Stimulated activated CD8-positive, alpha-beta memory T cell treated with anti-CD3 and anti-CD28 coated beads, Interleukin-15, amount 100 ng/mL, for 4 hours (primary cell): ENCODE results near the gene RHBDL3.
"Not testable (repeated sequence)": the region's sequence is repeated elsewhere in the genome, so short reads cannot be mapped to it uniquely, and the experiment has no call there.

ENCODE experiments used
- DNase-seq, 2 donors: peaks; one replicate each; pipeline ENCODE4 v3.0.0-alpha.2; 2020; ENCODE audit warnings: low read depth in 2 of 2

Gene RHBDL3

GRCh38 chr17:32323811-32324491 is 58.3 kb downstream of the RHBDL3 start:
- DNase-seq = no peak

GRCh38 chr17:32327911-32328310 is 62.3 kb downstream of the RHBDL3 start:
- no peak for DNase-seq

- no peak for DNase-seq
Observed at GRCh38 chr17:32330147-32330546, 64.5 kb downstream of the RHBDL3 start.

DNA sequence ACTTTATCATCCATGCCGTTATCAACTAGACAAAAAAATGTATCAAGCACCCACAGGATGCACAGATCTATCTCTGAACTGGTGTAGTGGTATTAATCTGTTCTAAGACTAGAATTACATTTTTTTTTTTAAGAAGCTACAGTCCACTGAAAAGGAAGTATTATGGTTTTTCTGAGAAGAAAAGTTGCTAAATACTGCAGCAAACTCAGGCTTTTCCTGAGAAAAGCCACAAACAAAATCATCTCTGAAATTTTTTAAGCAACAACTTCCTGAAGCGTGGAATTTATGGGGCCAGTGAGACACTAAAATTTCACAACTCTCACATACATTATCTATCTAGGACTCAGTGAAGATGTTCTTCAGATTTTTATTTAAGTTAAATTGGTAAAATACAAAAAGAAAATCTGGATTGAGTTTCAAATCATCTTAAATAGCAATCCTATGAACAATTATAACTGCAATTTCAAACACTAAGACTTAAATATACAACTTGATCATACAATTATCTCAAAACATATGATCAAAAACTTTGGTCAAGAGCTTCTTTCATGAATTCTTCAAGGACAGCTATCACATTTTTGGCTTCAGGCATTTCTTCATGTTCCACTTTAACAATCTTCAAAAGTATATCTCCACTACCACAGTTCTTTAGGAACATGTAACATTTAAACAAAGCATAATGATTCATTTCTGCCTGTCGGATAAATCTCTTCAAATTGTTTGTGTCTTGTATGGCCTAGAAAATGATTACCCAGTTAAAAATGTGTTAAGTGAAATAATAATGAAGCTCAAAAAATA is 65.8 kb downstream of the RHBDL3 start:
- no peak for DNase-seq

GRCh38 chr17:32333187-32333586 is 67.6 kb downstream of the RHBDL3 start:
- no peak for DNase-seq

GRCh38 chr17:32335046-32335445 is 69.4 kb downstream of the RHBDL3 start:
- DNase-seq = no peak

DNA sequence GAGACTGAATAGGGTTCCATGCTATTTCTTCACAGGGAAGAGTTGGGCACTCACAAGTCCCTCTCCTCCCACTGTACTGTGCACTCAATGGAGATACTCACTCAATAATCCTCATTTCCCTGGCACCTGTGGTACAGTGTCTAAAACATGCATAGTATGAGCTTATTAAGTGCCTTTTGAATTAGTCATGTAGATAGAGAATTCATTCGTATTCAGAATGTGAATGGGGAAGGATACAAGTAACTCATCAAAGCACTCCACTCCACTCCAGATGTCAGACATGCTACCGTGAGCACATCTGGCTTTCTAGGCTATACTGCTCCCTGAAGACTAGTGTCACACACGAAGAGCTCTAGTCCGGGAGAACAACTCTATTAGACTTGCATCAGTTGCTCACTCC is 70.1 kb downstream of the RHBDL3 start:
- no peak for DNase-seq

- no peak for DNase-seq
Observed at GRCh38 chr17:32341141-32341856, 75.7 kb downstream of the RHBDL3 start.

GRCh38 chr17:32341857-32342602 is 76.4 kb downstream of the RHBDL3 start, which contains the start of gene C17orf75:
Gene C17orf75 (minus strand): TSS chr17:32342173. CDS start chr17:32342139, 34 bp downstream.
- peak; percentile 59 to 62 for DNase-seq

GRCh38 chr17:32342603-32343325 is 77.1 kb downstream of the RHBDL3 start:
- DNase-seq = no peak

DNA sequence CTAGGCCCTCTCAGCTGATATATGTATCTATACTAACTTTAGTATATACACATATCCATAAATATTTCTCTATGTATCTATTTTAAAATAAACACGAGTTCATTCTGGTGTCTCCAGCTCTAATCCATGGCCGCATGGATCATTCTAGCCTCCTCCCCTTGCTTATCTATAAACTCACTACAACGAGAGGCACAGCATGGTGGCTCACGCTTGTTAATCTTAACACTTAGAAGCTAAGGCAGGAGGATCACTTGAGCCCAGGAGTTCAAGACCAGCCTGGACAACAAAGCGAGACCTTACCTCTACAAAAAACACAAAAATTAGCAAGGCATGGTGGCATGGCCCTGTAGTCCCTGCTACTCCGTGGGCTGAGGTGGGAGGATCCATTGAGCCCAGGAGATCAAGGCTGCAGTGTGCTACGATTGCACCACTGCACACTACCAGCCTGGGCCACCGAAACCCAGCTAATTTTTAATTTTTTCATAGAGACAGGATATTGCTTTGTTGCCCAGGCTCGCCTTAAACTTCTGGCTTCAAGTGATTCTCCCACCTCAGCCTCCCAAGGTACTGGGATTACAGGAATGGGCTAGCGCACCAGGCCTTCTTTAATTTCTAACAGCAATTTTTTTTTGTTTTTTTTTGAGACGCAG is 80.4 kb downstream of the RHBDL3 start:
- DNase-seq = no peak

- no peak for DNase-seq
Observed at GRCh38 chr17:32348483-32348800, 82.8 kb downstream of the RHBDL3 start.

DNA sequence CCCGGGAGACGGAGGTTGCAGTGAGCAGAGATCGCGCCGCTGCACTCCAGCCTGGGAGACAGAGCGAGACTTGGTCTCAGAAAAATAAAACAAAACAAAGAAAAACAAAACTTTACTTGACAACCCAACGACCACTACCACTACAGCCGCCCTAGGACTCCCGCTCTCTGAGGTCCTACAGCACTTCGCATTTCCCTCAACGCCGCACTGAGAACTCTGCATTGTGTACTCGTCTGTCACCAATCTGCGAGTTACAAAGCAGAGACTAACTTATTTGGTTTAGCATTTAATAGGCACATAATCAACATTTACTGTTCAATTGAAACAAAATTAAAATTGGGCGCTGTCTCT is 83.8 kb downstream of the RHBDL3 start:
- no peak for DNase-seq

DNA sequence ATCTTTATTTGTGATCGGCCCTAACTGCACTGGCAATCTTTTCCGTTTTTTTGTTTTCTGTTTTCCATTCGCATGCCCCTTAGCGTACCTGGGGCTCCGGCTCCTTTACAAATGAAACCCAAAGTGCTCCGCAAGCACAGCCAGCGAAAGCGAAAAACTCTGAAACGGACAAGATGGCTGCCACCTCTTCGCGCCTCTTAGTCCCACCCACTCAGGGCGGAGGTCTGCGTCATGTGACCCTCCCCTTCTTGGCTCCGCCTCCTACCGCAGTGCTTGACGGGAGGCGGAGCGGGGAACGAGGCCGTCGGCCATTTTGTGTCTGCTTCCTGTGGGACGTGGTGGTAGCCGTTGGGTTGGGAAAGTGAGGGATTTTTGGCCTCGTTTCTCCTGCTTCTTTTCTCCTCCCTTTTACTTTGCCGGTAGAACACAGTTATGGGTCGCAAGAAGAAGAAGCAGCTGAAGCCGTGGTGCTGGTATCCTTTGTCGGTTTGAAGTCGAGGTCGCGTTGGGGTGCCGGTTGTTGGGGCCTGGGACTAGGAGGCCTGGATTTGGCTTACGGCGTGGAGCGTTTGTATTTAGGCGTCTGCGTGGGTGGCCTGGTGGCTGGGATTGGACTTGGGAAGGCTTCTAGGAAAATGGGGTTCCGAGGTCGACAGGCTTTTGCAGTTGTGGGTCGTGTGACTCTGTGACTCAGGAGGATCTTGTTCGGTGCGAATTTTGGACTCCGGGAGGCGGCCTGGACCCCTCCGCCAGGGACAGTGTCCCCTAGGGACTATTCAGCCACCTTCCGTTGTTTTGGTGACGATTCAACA is 84.4 kb downstream of the RHBDL3 start, which contains the start of gene ZNF207:
ZNF207 (plus strand) TSS at position 304 of the 812 bp plus-strand sequence; CDS start at position 433, 129 bp downstream.
- DNase-seq = peak; percentile 86 to 90

DNA sequence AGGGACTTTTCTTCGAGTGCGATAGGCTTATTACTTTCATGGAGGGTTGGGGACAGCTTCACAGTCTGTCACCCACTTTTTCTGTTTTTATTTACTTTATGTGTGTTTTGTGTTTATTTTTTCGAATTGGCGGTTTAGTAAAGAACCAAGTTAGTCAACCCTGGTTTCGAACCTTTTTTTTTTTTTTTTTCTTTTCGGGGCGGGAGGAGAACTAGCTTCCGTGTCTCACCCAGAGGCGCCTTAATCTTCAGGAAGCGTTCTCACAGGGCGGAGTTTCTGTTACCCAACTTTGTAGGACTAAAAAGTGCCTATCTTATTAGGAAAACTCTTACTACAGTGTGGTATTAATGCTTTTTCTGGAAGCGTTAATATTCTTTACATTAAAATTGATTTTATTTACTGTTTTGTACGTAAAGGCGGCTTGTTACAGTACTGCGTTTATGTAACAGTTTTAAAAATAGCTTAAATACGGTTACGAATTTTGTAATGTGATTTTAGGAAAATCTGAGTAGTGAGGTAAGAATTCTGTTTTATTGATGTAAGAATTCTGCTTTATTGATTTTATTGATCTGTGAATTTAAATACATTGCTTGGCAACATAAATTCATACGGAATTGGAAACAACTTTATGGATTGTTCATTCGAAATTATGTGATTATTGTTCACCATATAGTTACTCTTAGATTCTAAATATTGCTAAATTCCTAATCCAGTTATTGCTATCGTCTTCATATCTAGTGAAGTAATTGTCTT is 85.2 kb downstream of the RHBDL3 start:
- no peak for DNase-seq

GRCh38 chr17:32352734-32353133 is 87.1 kb downstream of the RHBDL3 start:
- DNase-seq = not testable (repeated sequence)

DNA sequence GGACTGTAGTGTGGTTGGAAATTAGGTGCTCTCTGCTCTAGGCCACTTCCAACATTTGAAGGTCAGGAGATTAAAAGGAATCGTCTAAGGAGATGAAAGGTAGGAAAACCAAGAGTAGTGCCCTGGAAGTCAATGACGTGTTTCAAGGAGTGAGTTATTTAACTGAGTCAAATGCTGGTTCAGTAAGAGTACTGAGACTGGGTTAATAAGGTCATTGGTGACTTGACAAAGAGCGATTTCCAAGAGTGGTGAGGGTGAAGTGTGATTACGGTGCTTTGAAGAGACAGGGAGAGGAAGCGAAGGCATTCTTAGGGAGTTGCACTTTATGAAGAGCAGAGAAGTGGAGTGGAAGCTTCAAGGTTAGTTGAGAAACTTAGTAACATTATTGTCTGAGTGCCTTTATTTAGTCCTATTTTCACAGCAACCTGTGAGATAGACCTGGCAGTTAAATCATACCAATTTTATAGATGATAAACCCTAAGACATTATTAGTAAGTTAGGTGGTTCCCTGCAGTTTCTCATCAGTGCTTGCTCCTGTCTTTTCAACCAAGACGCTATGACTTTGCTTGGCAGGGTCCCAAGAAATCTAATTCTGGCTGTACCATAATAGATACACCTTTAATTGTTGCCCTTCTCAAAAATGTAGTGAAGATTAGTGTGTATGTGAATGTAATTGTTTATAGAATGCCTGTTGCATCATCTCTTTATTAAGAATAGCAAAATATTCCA is 90.2 kb downstream of the RHBDL3 start:
- no peak for DNase-seq

DNA sequence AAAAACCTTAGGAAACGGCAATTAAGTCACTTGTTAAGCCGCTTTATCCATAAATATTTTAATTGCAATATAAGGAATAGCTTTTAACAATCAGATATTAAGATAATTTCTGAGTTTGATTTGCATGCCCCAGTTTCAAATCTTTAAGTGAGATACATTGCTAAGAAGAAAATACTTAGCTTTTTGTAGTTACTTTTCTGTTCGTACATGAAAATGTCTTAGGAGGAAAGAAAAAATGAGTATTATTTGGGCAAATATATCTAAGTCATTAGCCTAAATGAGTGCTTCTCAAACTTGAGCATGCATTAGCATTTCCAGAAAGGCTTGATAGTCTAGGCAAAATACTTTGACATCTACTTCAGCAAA is 90.7 kb downstream of the RHBDL3 start:
- no peak for DNase-seq

DNA sequence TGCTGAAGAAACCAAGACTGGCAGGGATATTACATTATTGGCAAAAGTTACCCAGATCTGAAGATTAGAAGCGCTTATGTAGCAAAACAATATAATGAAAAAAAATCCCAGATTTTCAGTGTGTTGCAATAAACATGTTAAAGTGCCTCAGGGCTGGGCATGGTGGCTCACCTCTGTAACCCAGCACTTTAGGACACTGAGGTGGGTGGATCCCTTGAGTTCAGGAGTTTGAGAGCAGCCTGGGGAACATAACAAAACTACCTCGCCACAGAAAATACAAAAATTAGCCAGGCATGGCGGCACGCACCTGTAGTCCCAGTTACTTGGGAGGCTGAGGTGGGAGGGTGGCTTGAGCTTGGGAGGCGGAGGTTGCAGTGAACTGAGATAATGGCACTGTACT is 91.1 kb downstream of the RHBDL3 start:
- DNase-seq = no peak
